Central memory CD8-positive, alpha-beta T cell (primary cell): ENCODE data around the gene ZMYM4.

ENCODE experiments used
- ATAC-seq: fragments of 150-1000 bp; cut with Tn5 transposase; replicated peaks from 2 replicates; pipeline ENCODE4 v1.10.0; 2022; ENCODE audit warnings: mild to moderate bottlenecking, moderate FRiP score, moderate number of reproducible peaks; ENCODE audit not compliant: poor library complexity, severe bottlenecking; ENCODE audit errors: extremely low read depth
- DNase-seq, 2 donors: peaks; one replicate each; pipeline ENCODE4 v3.0.0; 2021; ENCODE audit warnings: low spot score in 2 of 2
- H3K27ac Mint-ChIP-seq: one replicate; pipeline ENCODE4 v1.8.0; 2022; ENCODE audit warnings: low read depth, mild to moderate bottlenecking, moderate library complexity, mixed read lengths
- H3K27me3 Mint-ChIP-seq: one replicate; pipeline ENCODE4 v1.8.0; 2022; ENCODE audit warnings: mixed read lengths
- H3K36me3 Mint-ChIP-seq: one replicate; pipeline ENCODE4 v1.8.0; 2022; ENCODE audit warnings: mild to moderate bottlenecking, moderate library complexity, mixed read lengths; ENCODE audit not compliant: insufficient read depth
- H3K4me1 Mint-ChIP-seq: one replicate; pipeline ENCODE4 v1.8.0; 2022; ENCODE audit warnings: mixed read lengths
- H3K4me3 Mint-ChIP-seq: one replicate; pipeline ENCODE4 v1.8.0; 2022; ENCODE audit warnings: mild to moderate bottlenecking, moderate library complexity, mixed read lengths
- H3K9me3 Mint-ChIP-seq: one replicate; pipeline ENCODE4 v1.8.0; 2022; ENCODE audit warnings: mixed read lengths

Gene ZMYM4

GRCh38 chr1:35439626-35440025, 171.1 kb downstream of the ZMYM4 start:
- no peak overlapping the region for H3K4me3 Mint-ChIP-seq
- H3K27ac Mint-ChIP-seq: no peak overlapping the region
- no peaks in the 10 kb centered on the region for H3K9me3 Mint-ChIP-seq
- no peaks in the 10 kb centered on the region for H3K27me3 Mint-ChIP-seq
- peaks cover 6% of the 10 kb centered on the region for H3K4me1 Mint-ChIP-seq
- peaks cover 19% of the 10 kb centered on the region for H3K36me3 Mint-ChIP-seq
- ATAC-seq (no peak), DNase-seq (no peak)

- H3K9me3 Mint-ChIP-seq: no peaks in the 10 kb centered on the region
- H3K27me3 Mint-ChIP-seq: no peaks in the 10 kb centered on the region
- ATAC-seq (no peak), DNase-seq (no peak)
- H3K4me1 Mint-ChIP-seq: no peaks in the 10 kb centered on the region
- H3K36me3 Mint-ChIP-seq: peaks cover 14% of the 10 kb centered on the region
- no peak overlapping the region for H3K27ac Mint-ChIP-seq
- no peak overlapping the region for H3K4me3 Mint-ChIP-seq
These were observed 173.5 kb downstream of the ZMYM4 start for GRCh38 chr1:35441926-35442579.

GRCh38 chr1:35442734-35443133, 174.2 kb downstream of the ZMYM4 start:
- no peaks in the 10 kb centered on the region for H3K27me3 Mint-ChIP-seq
- no peak overlapping the region for H3K4me3 Mint-ChIP-seq
- no peaks in the 10 kb centered on the region for H3K4me1 Mint-ChIP-seq
- H3K9me3 Mint-ChIP-seq: no peaks in the 10 kb centered on the region
- no peak for ATAC-seq
- no peak for DNase-seq
- H3K36me3 Mint-ChIP-seq: peaks cover 18% of the 10 kb centered on the region
- H3K27ac Mint-ChIP-seq: no peak overlapping the region

GRCh38 chr1:35443768-35444518, 175.4 kb downstream of the ZMYM4 start:
- ATAC-seq: no peak
- H3K4me3 Mint-ChIP-seq: no peak overlapping the region
- H3K36me3 Mint-ChIP-seq: peaks cover 24% of the 10 kb centered on the region
- no peaks in the 10 kb centered on the region for H3K4me1 Mint-ChIP-seq
- H3K27ac Mint-ChIP-seq: no peak overlapping the region
- no peaks in the 10 kb centered on the region for H3K9me3 Mint-ChIP-seq
- DNase-seq: no peak
- H3K27me3 Mint-ChIP-seq: no peaks in the 10 kb centered on the region

- H3K4me1 Mint-ChIP-seq: no peaks in the 10 kb centered on the region
- no peaks in the 10 kb centered on the region for H3K9me3 Mint-ChIP-seq
- ATAC-seq (no peak), DNase-seq (no peak)
- no peaks in the 10 kb centered on the region for H3K27me3 Mint-ChIP-seq
- H3K27ac Mint-ChIP-seq: no peak overlapping the region
- H3K36me3 Mint-ChIP-seq: peaks cover 23% of the 10 kb centered on the region
- H3K4me3 Mint-ChIP-seq: no peak overlapping the region
These were observed 175.9 kb downstream of the ZMYM4 start for GRCh38 chr1:35444519-35444774.

GRCh38 chr1:35447278-35447677, 178.8 kb downstream of the ZMYM4 start:
- no peak for ATAC-seq
- Mint-ChIP-seq H3K4me1 (peaks cover 8% of the 10 kb centered on the region), H3K4me3 (no peak overlapping the region), H3K9me3 (no peaks in the 10 kb centered on the region), H3K36me3 (peaks cover 22% of the 10 kb centered on the region), H3K27ac (no peak overlapping the region), H3K27me3 (no peaks in the 10 kb centered on the region)
- no peak for DNase-seq

GRCh38 chr1:35448344-35448801, 179.9 kb downstream of the ZMYM4 start:
- Mint-ChIP-seq H3K4me1 (peaks cover 14% of the 10 kb centered on the region), H3K27ac (no peak overlapping the region), H3K4me3 (no peak overlapping the region), H3K27me3 (no peaks in the 10 kb centered on the region), H3K9me3 (no peaks in the 10 kb centered on the region), H3K36me3 (peaks cover 24% of the 10 kb centered on the region)
- no peak for DNase-seq
- no peak for ATAC-seq

- Mint-ChIP-seq H3K4me3 (no peak overlapping the region), H3K27ac (no peak overlapping the region), H3K9me3 (no peaks in the 10 kb centered on the region), H3K36me3 (peaks cover 28% of the 10 kb centered on the region), H3K27me3 (no peaks in the 10 kb centered on the region), H3K4me1 (peaks cover 14% of the 10 kb centered on the region)
- DNase-seq (no peak), ATAC-seq (no peak)
These were observed 181.0 kb downstream of the ZMYM4 start for GRCh38 chr1:35449334-35450008.

GRCh38 chr1:35451125-35451528, 182.6 kb downstream of the ZMYM4 start:
- Mint-ChIP-seq H3K27ac (peak overlapping the region; percentile 11), H3K4me3 (no peak overlapping the region)

GRCh38 chr1:35452106-35452774, 183.7 kb downstream of the ZMYM4 start:
- H3K36me3 Mint-ChIP-seq: peaks cover 34% of the 10 kb centered on the region

More at GRCh38 chr1:35451125-35451528, 182.6 kb downstream of the ZMYM4 start:
- Mint-ChIP-seq H3K27me3 (no peaks in the 10 kb centered on the region), H3K4me1 (peaks cover 14% of the 10 kb centered on the region), H3K36me3 (peaks cover 34% of the 10 kb centered on the region), H3K9me3 (no peaks in the 10 kb centered on the region)
- ATAC-seq: peak; percentile 87
- DNase-seq: peak; percentile 64 to 65

GRCh38 chr1:35453031-35453430, 184.5 kb downstream of the ZMYM4 start:
- Mint-ChIP-seq H3K27me3 (no peaks in the 10 kb centered on the region), H3K27ac (peak overlapping the region; percentile 58), H3K36me3 (peaks cover 27% of the 10 kb centered on the region), H3K4me1 (peaks cover 20% of the 10 kb centered on the region), H3K4me3 (no peak overlapping the region), H3K9me3 (no peaks in the 10 kb centered on the region)
- ATAC-seq (no peak), DNase-seq (no peak)

More at GRCh38 chr1:35452106-35452774, 183.7 kb downstream of the ZMYM4 start:
- Mint-ChIP-seq H3K27ac (peak overlapping the region; percentile 58), H3K4me3 (no peak overlapping the region), H3K27me3 (no peaks in the 10 kb centered on the region), H3K4me1 (peaks cover 17% of the 10 kb centered on the region), H3K9me3 (no peaks in the 10 kb centered on the region)
- ATAC-seq (no peak), DNase-seq (no peak)

- DNase-seq: no peak
- H3K9me3 Mint-ChIP-seq: no peaks in the 10 kb centered on the region
- no peak for ATAC-seq
- H3K27me3 Mint-ChIP-seq: no peaks in the 10 kb centered on the region
- H3K4me3 Mint-ChIP-seq: no peak overlapping the region
- peaks cover 21% of the 10 kb centered on the region for H3K36me3 Mint-ChIP-seq
- H3K27ac Mint-ChIP-seq: peak overlapping the region; percentile 46
- peaks cover 25% of the 10 kb centered on the region for H3K4me1 Mint-ChIP-seq
These were observed 185.7 kb downstream of the ZMYM4 start for GRCh38 chr1:35454176-35454575.
